Ovary (tissue), 3 donors: Measurements from ENCODE around the gene PYM1.

ENCODE experiments used
- CTCF ChIP-seq, 3 donors: fragments of 450-650 bp in 2 of 3; fragments of 200-600 bp in 1 of 3; IDR thresholded peaks; one replicate each; pipeline versions ENCODE4 v1.5.1 to v1.8.0; 2016 to 2022; ENCODE audit warnings: antibody characterized with exemption in 3 of 3, mild to moderate bottlenecking in 1 of 3
- EP300 ChIP-seq: sonication (generic); formaldehyde crosslinking; IDR thresholded peaks from one replicate; pipeline ENCODE4 v1.6.1; 2017; ENCODE audit warnings: antibody characterized with exemption
- donor health status: DM: no; HTN: no; CAD: no.

DNA sequence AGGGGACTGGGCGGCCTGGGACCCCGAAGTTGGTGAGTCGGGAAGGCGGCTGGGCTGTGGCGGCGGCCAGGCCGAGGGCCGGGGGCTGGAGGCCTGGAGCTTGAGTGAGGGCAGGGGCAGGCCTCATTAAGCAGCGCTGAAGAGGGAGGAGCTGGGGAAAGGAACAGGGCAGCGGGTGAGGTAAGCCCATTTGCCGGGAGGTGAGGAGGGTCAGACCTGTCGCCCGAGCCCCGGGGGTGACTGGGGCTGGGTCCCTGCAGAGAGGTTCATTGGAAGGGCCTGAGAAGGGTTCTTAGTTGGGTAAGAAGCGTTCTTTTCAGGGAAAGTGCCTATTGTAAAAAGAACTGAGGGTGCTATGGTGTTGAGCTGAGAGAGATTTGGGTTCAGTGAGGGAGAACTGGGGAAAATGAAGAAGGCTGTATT, 46.6 kb upstream of the PYM1 start:
- no peak for TF ChIP-seq CTCF (IDR thresholded peaks at IDR 0.05)
- TF ChIP-seq EP300 = no peak
